GM10266 (cell line): Measurements from ENCODE around the gene ATP6V0A4.

ENCODE experiments used
- DNase-seq: peaks from one replicate; pipeline ENCODE4 v3.0.0; 2012; ENCODE audit errors: extremely low spot score
- CTCF ChIP-seq: IDR thresholded peaks from 2 replicates; pipeline ENCODE4 v1.5.1; 2012; ENCODE audit warnings: mild to moderate bottlenecking, low read depth; ENCODE audit not compliant: control insufficient read depth, insufficient read depth; ENCODE audit errors: missing control alignments

The ATP6V0A4 gene

GRCh38 chr7:138668229-138668596, 129.8 kb downstream of the ATP6V0A4 start:
- DNase-seq, result no peak
- TF ChIP-seq CTCF, result no peak

GRCh38 chr7:138667535-138668228, 130.3 kb downstream of the ATP6V0A4 start:
- TF ChIP-seq CTCF, result no peak
- DNase-seq, result no peak

- TF ChIP-seq CTCF, result no peak
- DNase-seq, result no peak
These were observed 131.6 kb downstream of the ATP6V0A4 start for GRCh38 chr7:138666385-138666784.

GRCh38 chr7:138665669-138666140, 132.3 kb downstream of the ATP6V0A4 start:
- DNase-seq, result no peak
- TF ChIP-seq CTCF, result no peak

- TF ChIP-seq CTCF, result no peak
- DNase-seq, result no peak
These were observed 132.7 kb downstream of the ATP6V0A4 start for GRCh38 chr7:138665249-138665648.

GRCh38 chr7:138663725-138664710, 134.0 kb downstream of the ATP6V0A4 start:
- no peak for DNase-seq
- no peak for TF ChIP-seq CTCF

GRCh38 chr7:138662991-138663320, 135.0 kb downstream of the ATP6V0A4 start:
- no peak for DNase-seq
- TF ChIP-seq CTCF, result no peak
